Stimulated activated CD4-positive, alpha-beta T cell treated with anti-CD3 and anti-CD28 coated beads, Interleukin-15, amount 100 ng/mL, for 24 hours (primary cell): ENCODE measurements around the gene ACER3.
A peak's percentile ranks its signal among the peaks of the same experiment; 100 is the strongest.
"Not testable (repeated sequence)": the region's sequence is repeated elsewhere in the genome, so short reads cannot be mapped to it uniquely, and the experiment has no call there.

Experiments
- DNase-seq: peaks from one replicate; pipeline ENCODE4 v3.0.0-alpha.2; 2020

The ACER3 gene

DNA sequence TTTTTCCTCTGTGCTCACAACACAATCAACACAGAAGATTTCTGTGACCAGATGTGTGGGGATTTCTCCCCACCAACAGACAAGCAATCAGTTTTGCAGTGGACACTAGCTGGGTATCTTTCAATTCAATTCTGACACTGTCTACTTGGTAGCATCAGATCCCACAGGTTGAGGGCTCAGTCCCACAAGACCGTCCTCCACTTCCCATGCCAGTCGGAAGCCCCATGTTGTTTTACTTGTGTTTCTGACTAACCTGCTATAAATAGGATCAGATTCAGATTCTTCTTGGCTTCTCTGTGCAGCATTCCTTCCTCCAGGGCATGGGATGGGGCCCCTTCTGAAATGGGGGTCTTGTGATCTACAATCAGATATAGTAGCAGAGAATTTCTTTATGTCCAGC is 19.6 kb downstream of the ACER3 start:
- DNase-seq, result no peak

DNA sequence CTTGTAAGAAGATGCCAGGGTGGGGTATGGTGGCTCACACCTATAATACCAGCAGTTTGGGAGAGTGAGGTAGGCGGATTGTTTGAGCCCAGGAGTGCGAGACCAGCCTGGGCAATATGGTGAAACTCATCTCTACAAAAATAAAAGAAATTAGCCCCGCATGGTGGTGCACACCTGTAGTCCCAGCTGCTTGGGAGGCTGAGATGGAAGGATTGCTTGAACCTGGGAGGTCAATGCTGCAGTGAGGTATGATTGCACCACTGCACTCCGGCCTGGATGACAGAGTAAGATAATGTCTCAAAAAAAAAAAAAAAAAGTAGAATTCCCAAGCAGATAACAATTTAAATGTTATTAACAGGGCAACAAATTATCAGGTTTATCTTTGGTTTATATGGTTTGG is 20.2 kb downstream of the ACER3 start:
- DNase-seq, result no peak

DNA sequence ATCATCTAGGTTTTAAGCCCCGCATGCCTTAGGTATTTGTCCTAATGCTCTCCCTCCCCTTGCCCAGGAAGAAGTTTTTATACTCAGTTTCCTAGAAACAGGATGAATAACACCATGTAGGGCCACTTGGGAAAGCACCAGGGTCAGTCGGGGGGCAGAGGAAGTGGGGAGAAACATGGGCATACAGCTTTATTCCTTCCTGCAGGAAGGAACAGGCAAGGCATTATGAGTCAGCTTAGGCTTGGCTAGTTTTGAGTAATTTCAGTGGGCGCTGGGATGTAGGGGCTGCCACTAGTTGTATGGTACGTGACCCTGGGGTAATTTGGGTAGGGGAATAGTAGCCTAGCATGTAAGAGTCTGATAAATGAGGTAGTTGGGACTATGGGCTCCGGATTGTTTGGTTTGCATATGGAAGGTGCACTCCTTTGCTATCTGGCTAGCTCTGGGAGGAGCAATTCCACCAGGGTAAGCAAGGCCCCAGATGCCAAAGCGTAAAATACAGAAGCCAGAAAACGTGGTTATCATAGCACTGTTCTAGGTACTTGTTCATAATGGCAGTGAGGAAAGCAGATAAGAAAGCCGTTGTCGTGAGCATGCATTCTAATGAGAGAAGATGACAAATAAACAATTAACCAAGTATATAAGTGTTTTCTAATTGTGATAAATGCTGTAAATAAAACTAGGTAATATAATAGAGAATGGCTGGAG is 24.8 kb downstream of the ACER3 start:
- DNase-seq, result peak; percentile 4

DNA sequence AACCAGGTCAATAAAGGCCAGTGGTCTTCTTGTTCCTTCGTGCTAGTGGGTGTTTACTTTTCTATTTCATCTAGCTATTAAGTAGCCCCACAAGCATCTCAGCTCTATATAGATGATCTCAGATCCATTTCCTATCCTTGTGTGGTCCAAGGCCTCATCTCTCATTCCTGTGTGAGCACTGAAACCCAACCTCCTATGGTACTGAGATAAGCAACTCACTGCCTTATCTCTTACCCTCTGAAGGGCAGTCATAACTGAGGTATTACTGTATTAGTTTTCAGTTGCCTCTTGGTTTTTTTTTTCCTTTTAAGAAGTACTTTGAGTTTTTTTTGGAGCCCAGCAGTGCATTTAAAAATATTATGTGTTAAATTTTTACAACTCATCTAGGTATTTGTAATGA is 28.3 kb downstream of the ACER3 start:
- no peak for DNase-seq

DNA sequence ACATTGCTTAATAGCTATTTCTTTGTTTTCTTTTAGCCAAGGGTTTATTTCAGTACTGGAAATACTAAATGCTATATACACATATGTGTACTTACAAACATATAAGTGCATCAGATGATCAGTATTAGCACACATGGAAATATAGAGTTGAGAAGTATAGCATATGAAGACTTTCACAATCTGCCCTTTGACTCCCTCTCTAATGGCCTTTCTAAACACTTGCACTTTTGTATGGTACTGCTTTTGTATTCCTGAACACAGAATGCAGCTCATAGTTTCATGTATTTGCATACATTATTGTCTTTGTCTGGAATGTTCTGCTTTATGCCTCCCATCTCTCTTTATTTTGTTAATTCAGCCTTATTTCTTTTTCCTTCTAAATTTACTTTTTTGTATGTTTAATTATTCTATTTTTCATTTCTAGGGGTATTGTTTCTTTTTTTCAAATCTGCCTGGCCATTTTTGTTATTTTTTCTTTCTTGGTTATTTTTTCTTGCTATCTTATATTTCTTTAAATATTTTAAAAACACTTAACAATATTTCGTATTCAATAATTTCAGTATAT is 28.8 kb downstream of the ACER3 start:
- DNase-seq, result no peak

DNA sequence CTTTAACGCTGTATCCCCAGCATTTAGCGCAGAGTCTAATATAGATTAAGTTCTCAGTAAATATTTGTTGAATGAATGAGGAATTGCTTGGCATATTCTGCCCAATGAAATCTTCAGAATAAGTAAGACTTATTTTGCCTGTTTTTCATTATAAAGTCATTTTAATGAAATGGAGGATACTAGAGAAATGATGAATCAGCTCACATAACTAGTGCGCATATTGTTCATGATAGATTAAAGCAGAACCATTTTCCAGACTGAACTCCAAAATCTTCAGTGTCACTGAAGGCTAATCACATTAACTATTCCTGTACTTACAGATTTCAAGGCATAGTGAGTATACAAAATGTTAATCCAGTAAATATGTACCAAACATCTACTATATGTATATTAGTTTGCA is 29.6 kb downstream of the ACER3 start:
- DNase-seq, result no peak

DNA sequence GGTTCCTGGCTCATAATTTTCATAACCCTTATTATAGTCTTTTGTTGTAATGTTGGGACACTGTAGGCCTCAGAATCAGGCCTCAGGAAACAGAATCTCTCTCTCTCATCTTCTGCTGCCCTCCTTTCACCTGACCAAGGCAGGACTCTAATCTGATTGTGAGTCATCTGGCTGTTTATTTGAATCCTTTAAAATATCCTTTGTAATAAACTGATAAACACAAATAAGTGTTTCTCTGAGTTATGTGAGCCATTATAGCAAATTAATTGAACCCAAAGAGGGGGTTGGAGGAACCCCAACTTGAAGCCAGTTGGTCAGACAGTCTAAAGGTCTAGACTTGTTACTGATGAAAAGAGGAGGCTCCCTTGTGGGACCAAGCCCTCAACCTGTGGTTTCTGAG is 30.6 kb downstream of the ACER3 start:
- DNase-seq, result no peak

DNA sequence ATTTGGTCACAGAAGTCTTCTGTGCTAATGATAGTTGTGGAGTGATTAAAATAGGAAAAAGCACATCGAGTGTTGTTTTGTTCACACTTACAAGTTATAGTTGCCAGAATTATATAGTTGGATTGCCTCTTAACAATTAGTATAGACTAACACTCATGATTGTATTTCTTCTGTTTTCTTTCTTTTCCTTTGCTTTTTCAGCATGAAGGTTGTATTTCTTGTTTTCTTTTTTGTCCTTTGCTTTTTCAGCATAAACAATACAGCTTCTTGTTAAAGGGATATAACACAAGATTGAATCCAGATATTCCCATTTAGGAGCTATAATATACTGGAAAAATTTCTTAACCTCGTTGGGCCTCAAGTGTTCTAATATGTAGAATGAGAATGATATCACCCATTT is 31.1 kb downstream of the ACER3 start:
- DNase-seq, result no peak

DNA sequence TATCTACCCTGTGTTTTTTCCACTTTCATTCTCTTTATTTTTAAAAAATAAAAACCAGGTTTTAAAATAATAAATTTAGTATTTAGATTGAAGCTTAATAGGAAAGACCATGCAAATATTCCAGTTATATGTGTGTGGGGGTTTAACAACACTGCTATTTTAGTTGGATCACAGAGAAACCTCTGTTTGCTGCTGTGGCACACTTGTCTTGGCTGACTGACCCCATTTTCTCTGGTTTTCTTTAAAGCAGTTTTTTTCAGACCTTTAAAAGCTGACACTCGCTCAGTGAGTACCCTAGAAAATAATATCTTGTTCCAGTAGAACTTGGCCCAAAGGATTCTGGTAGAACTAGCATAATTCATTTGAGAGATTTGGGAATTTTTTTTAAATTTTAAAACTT is 31.6 kb downstream of the ACER3 start:
- DNase-seq, result no peak

DNA sequence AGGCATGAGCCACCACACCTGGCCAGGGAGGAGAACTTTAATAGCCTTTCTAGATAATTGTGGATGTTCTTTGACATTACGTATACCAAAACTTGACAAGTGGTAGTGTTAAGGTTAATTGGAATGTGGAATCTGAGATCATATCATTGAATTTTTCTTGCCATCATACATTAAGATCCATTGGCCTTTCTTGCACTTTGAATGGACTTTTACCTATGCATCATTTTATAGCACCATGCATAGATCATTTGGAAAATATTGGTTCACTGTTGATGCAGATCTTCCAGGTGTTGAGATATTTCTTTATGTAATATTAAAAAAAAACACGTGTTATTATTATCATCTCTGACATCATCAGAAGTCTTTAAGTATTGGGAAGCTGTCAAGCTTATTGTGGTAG is 36.5 kb downstream of the ACER3 start:
- DNase-seq, result no peak

DNA sequence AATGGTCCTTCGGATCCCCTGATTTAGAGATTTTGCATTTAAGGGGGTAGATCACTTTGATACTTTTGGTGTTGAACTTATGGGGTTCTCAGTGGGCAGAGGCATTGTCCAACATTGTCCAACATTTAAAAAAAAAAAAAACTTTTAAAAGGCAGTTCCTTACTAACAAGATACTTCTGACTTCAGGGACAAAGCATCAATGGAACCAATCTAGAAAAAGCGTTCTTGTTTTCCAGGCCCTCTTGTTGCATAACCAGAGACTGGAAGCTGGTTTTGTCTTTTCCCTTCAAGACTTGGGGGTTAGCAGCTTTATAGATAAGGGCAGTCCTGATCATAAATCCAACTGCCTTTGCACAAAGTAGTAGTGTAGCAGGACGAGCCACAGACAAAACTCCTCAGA is 40.4 kb downstream of the ACER3 start:
- DNase-seq, result no peak

DNA sequence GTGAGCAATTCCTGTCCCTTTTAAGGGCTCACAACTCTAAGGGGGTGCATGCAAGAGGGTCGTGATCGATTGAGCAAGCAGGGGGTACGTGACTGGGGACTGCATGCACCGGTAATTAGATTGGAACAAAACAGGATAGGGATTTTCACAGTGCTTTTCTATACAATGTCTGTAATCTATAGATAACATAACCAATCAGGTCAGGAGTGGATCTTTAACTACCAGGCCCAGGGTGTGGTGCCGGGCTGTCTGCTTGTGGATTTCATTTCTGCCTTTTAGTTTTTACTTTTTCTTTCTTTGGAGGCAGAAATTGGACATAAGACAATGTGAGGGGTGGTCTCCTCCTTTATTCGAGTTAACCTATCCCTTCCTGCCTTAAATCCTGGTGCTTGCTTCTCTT is 40.9 kb downstream of the ACER3 start:
- not testable (repeated sequence) for DNase-seq

DNA sequence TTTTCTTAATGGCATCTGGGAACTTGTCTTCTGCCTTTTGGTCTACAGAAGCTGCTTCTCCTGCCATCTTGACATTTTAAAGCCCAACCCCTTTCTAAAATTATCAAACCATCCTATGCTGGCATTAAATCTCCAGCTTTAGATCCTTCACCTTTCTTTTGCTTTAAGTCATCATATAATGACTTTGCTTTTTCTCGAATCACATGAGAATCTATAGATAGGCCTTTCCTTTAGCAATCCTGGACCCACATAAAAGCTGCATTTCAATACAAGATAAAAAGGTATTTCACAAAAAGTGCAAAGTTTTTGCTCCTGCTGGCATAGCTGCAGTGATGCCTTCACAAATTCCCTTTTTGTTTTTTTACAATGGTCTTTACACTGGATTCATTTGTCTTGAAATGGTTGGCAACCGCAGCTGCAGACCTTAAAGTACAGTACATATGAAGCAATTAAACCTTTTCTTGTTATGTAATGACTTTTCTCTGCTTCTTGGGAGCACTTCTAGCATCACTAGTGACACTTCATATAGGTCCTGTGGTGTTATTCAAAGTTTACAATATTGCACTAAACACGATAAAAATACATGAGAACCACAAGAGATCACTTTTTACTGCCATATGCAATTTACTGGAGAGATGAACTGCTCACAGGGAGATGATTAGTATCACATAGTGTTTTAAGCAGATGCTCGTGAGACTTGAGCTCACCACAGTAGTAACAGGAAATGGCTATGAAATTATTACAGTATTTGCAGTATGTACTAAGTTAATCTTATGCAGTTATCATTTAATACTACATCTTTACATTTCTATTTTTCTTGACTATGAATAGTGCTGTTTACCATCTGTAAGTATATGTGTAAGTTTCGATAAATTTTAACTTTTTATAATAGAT is 41.6 kb downstream of the ACER3 start:
- DNase-seq, result no peak

DNA sequence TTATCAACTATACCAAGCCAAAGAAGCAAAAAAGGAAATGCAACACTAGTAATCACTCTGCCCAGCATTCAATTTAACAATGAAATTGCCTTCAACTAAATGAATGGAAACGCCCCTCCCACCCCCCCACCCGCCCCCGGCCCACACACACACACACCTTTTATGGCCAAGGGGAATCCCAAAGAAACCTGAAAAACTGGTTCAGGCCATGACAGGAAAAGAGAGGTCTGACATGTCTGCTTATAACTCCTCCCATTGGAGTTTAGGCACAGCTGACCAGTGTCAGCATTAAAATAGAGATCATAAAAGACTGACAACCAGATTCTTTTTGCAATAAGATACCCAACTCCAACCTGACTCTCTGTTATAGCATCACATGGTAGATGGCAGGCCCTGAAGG is 42.6 kb downstream of the ACER3 start:
- DNase-seq, result no peak

DNA sequence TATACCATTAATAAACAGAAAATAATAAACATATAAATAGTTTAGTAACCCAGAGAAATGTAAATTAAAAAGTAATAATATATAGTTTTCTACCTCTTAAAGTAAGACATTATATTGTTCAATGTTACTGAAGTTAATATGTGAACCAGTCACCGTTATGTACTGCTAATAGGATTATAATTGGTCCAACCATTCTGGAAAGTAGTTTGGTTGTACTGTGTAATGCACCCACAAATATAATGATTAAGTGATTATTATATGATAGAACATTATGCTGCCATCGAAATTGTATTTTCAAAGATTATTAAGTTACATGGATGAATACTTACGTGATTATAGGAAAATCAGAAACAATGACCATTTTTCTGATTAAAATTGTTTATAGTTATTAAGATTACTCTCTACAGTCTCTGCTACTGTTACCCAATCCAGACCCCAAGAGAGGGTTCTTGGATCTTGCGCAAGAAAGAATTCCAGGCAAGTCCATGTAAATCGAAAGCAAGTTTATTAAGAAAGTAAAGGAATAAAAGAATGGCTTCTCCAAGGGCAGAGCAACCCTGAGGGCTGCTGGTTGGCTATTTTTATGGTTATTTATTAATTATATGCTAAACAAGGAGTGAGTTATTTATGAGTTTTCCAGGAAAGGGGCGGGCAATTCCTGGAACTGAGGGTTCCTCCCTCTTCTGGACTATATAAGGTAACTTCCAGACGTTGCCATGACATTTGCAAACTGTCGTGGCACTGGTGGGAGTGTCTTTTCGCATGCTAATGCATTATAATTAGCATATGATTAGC is 50.1 kb downstream of the ACER3 start:
- DNase-seq, result no peak

DNA sequence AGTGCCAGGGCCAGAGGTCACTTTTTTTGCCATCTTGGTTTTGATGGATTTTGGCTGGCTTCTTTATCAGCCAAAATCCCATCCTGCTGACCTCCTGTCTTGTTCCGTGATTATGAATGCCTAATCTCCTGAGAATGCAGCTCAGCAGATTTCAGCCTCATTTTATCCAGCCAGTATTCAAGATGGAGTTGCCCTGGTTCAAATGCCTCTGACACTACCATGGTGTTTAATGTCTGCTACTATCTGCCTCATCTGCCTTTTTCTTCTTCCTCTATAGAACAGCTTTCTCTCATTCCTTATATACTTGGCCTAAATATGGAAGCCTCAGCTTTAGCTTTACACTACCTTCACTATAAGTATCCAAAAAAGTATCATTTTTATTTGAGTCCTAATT is 50.7 kb downstream of the ACER3 start:
- no peak for DNase-seq

DNA sequence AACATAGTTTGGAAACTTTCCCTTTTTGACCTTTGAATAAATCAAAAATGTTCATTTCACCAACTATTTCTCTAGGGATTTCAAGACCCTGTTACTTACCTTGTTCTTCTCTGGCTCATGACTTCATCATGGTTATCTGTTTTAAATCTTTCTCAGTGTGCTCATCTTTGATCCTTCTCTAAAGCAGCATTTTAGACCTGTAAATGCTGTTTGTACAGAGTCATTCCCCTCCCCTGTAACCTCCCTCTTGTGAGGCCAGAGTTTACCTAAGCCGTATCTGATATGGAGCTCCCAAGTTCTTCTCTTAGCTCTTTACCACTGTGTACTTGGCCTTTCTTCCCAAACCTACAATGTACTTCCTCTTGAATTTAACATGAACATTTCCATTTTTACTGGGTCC is 56.0 kb downstream of the ACER3 start:
- no peak for DNase-seq

DNA sequence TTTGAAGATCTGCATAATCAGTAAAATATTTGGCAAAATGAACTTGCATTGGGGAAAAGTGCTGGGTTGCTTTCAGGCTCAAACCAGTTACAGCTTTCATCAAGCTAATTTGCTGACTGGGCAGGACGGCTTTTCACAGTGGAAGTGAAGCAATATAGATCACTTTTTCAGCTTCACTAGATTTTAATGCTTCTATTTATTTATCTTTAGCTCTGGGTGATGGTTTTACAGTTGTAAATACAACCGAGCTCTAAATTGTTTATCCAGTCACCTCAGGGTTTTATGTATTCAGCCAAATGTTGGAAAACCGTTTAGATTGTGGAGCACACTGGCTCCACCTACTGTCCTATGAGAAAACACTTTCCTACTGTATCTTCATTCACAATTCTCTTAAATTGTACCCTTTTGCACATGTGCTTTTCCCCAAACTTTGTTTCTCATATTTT is 58.2 kb downstream of the ACER3 start:
- DNase-seq, result peak; percentile 7

DNA sequence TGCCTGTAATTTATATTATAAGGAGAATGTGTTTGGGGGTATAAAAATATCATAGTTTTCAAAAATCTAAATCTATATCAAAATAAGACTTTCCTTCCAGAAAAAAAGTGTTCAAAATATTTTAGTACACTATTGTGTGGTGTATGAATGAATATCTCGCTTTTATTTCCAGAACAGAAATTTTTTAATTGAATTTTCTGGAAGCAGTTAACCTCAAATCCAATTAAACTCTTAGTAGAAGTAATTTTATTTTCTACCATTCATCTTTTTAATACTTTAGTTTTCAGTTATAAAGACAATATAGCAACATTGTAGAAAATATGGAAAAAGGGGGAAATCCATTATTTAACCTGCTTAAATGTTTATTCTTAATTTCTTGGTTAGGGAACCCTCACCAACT is 58.7 kb downstream of the ACER3 start:
- no peak for DNase-seq

DNA sequence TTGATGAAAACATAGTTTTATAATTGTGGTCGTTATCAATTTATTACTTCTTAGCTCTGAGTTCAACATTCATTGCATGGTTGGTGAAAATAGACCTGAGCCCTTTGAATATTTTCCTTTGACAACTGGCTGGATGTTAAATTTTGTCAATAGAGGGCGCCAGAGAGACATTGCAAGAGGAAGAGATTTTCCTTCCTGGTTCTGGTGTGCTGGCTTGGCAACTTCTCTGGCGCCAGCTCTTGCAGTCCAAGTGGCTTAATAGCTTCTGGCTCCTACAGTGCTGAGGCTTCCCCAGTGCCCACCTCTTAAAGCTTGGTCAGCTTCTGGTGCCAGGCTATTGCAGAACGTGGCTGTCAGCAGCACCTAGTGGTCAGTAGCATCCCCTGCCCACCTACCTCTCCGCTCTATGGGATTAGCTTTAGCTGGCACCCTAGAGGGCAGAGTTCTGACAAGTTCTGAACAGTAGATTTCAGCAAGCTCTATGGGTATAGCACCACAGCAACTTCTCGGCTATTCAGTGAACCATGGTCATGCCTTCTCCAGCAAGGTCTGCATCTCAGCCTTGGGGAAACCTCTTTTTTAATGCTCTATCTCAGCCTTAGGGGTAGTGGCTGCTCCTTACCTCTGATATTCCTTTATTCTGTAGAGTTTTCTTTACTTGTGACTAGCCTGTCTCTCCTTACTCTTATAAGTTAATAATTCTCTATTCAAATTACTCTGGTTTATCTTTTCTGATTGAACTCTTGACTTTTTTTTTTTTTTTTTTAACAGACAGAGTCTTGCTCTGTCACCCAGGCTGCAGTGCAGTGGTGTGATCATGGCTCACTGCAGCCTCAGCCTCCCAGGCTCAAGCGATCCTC is 59.4 kb downstream of the ACER3 start:
- DNase-seq, result peak; percentile 65

DNA sequence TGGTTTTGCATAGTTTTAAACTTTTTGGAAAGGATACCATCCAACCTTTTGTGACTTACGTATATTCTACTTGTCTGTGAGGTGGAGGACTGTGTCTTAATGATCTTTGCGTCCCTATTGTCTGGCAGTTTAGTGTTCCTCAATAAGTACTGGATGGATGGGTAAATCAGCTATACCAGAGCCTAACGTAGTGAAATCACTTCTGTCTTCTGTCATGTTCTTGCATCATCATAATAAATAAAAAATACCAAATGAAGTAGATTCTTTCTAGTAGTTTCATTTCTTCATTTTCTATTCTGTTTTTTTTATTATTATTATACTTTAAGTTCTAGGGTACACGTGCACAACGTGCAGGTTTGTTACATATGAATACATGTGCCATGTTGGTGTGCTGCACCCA is 66.4 kb downstream of the ACER3 start:
- no peak for DNase-seq

DNA sequence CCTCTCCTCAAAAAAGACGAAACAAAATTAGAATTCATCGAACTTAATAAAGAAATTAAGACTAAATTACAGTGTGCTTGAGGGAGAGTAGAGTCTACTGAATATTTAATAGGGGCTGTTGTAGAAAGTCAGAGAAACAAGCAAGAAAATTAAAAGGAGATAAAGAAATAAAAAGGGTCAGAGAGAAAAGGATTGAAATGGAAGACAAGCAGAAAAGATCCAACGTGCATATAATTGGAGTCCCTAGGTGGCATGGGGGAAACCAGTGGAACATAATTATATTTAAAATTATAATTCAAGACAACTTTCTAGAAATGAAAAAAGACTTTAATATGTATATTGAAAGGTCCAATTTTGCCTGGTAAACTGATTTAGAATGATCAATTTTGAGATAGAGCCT is 74.3 kb downstream of the ACER3 start:
- DNase-seq, result no peak
